ENCODE data around the gene OR10G3.

DNA sequence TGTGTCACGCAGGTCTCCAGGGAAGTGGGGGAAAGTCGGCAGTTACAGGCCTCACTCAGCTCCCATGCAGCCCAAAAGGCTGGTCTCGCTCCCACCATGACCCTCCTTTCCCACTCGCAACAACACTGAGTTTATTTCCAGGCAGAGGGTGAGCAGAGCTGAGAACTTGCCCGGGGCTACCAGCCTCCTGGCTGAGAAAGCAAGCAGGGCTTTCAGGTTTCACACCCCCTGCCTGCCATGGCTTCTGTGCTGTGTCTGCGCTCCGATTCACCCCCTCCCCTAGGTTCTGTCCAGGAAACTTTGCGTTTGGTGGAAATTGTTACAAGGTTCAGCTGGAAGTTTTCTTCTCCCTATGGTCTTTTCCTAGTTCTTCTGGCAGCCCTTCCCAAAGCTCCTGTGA lies 37.7 kb upstream of the OR10G3 start:
- TF ChIP-seq POLR2AphosphoS5 (IDR thresholded peaks at IDR 0.05; ENCODE audit: low read depth, low read length) (no peak), TAF1 (IDR thresholded peaks at IDR 0.05; ENCODE audit: borderline replicate concordance, insufficient read depth, low read length) (no peak), FOXP2 (optimal IDR thresholded peaks at IDR 0.05; ENCODE audit: borderline replicate concordance, extremely low read depth, extremely low read length, insufficient read depth) (no peak)
- TF ChIP-seq, protein P1, sequence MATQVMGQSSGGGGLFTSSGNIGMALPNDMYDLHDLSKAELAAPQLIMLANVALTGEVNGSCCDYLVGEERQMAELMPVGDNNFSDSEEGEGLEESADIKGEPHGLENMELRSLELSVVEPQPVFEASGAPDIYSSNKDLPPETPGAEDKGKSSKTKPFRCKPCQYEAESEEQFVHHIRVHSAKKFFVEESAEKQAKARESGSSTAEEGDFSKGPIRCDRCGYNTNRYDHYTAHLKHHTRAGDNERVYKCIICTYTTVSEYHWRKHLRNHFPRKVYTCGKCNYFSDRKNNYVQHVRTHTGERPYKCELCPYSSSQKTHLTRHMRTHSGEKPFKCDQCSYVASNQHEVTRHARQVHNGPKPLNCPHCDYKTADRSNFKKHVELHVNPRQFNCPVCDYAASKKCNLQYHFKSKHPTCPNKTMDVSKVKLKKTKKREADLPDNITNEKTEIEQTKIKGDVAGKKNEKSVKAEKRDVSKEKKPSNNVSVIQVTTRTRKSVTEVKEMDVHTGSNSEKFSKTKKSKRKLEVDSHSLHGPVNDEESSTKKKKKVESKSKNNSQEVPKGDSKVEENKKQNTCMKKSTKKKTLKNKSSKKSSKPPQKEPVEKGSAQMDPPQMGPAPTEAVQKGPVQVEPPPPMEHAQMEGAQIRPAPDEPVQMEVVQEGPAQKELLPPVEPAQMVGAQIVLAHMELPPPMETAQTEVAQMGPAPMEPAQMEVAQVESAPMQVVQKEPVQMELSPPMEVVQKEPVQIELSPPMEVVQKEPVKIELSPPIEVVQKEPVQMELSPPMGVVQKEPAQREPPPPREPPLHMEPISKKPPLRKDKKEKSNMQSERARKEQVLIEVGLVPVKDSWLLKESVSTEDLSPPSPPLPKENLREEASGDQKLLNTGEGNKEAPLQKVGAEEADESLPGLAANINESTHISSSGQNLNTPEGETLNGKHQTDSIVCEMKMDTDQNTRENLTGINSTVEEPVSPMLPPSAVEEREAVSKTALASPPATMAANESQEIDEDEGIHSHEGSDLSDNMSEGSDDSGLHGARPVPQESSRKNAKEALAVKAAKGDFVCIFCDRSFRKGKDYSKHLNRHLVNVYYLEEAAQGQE (IDR thresholded peaks at IDR 0.05; ENCODE audit: insufficient read depth in 1 of 2, low read depth in 2 of 2, low read length in 2 of 2): no peak
